Common myeloid progenitor, CD34-positive (primary cell): ENCODE measurements around the gene RPGRIP1L.

Experiments
- CTCF ChIA-PET: fragments of 350-600 bp; sonication (Branson Sonifier 250); formaldehyde crosslinking; loops from one replicate; lab custom pipeline; 2021; ENCODE audit warnings: antibody characterized with exemption; lab: Charles Lee
- POLR2A ChIA-PET: fragments of 350-600 bp; sonication (Branson Sonifier 250); formaldehyde crosslinking; loops from one replicate; lab custom pipeline; 2021; ENCODE audit warnings: antibody characterized with exemption; lab: Charles Lee
- DNase-seq, 3 donors: peaks; one replicate each; pipeline versions ENCODE4 v3.0.0 to v3.0.0-alpha.2; 2013
- H3K27ac ChIP-seq, 2 experiments: 1 replicate in 1 of 2; 2 replicates in 1 of 2; pipeline ENCODE4 v1.7.0; 2013; ENCODE audit warnings: inconsistent platforms in 2 of 2, low read length in 2 of 2, mild to moderate bottlenecking in 2 of 2, low read depth in 1 of 2, moderate library complexity in 1 of 2; ENCODE audit not compliant: severe bottlenecking in 2 of 2, insufficient read depth in 1 of 2, poor library complexity in 1 of 2
- H3K27me3 ChIP-seq, 5 experiments: replicated peaks in 2 of 5; 1 replicate in 3 of 5; 2 replicates in 2 of 5; pipeline versions ENCODE4 v1.6.1 to v1.7.0; 2013; ENCODE audit warnings: low read length in 4 of 5, mild to moderate bottlenecking in 2 of 5, moderate library complexity in 2 of 5, inconsistent platforms in 1 of 5; ENCODE audit not compliant: insufficient read depth in 5 of 5, control insufficient read depth in 4 of 5
- H3K36me3 ChIP-seq, 4 experiments: 1 replicate in 2 of 4; 2 replicates in 2 of 4; pipeline versions ENCODE4 v1.6.1 to v1.7.0; 2013; ENCODE audit warnings: low read length in 3 of 4, control low read depth in 1 of 4, mild to moderate bottlenecking in 1 of 4; ENCODE audit not compliant: control insufficient read depth in 4 of 4, insufficient read depth in 4 of 4
- H3K4me1 ChIP-seq, 4 experiments: 1 replicate in 3 of 4; 2 replicates in 1 of 4; pipeline versions ENCODE4 v1.6.1 to v1.7.1; 2013; ENCODE audit warnings: low read length in 3 of 4, mild to moderate bottlenecking in 3 of 4, control low read depth in 1 of 4, inconsistent platforms in 1 of 4, moderate library complexity in 1 of 4; ENCODE audit not compliant: control insufficient read depth in 4 of 4, insufficient read depth in 4 of 4; ENCODE audit errors: control extremely low read depth in 1 of 4
- H3K4me3 ChIP-seq, 7 experiments: 1 replicate in 4 of 7; 2 replicates in 3 of 7; pipeline versions ENCODE4 v1.5.1 to v1.7.0; 2013; ENCODE audit warnings: mild to moderate bottlenecking in 7 of 7, low read length in 6 of 7, moderate library complexity in 6 of 7, inconsistent platforms in 2 of 7, low read depth in 2 of 7, control low read depth in 1 of 7; ENCODE audit not compliant: insufficient read depth in 4 of 7, control insufficient read depth in 1 of 7; ENCODE audit errors: extremely low read depth in 1 of 7
- H3K9me3 ChIP-seq, 5 experiments: 1 replicate in 4 of 5; 2 replicates in 1 of 5; pipeline versions ENCODE4 v1.6.1 to v1.7.1; 2013; ENCODE audit warnings: low read length in 4 of 5, mild to moderate bottlenecking in 2 of 5, inconsistent platforms in 1 of 5, low read depth in 1 of 5, moderate library complexity in 1 of 5; ENCODE audit not compliant: control insufficient read depth in 4 of 5, insufficient read depth in 2 of 5; ENCODE audit errors: control extremely low read depth in 1 of 5
- WGBS: methylation state at CpG from one replicate; pipeline ENCODE4 v1.1.5; 2013; ENCODE audit not compliant: insufficient coverage; 5-methylcytosine and 5-hydroxymethylcytosine counted together

RPGRIP1L gene

DNA sequence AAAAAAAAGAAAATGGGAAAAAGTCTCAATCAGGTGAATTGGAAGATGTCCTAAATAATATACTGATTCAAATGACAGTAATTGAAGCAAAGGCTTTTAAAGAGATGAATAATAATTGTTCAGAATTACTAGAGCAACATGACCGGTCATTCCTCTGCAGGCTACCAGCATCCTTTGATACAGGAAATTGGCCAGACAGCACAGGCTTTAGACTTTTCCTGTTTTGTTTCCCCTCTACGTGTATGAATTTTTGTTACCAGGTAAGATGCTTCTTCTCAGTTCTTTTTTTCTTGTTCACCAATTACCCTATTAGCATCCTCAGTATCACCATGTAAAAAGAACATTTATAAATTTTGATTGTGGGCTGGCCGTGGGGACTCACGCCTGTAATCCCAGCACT, 77.5 kb downstream of the RPGRIP1L start:
- Histone ChIP-seq H3K4me1 (no peaks in the 10 kb centered on the region), H3K27me3 (no peaks in the 10 kb centered on the region), H3K27ac (no peak overlapping the region), H3K4me3 (no peak overlapping the region), H3K36me3 (peaks cover 0 to 3% (median 0%) of the 10 kb centered on the region in 4 experiments), H3K9me3 (no peaks in the 10 kb centered on the region)
- ChIA-PET POLR2A (no interaction called here), CTCF (no interaction called here)
- DNase-seq, result no peak
- 100% methylated on average over 3 of the region's 4 CpGs for WGBS

DNA sequence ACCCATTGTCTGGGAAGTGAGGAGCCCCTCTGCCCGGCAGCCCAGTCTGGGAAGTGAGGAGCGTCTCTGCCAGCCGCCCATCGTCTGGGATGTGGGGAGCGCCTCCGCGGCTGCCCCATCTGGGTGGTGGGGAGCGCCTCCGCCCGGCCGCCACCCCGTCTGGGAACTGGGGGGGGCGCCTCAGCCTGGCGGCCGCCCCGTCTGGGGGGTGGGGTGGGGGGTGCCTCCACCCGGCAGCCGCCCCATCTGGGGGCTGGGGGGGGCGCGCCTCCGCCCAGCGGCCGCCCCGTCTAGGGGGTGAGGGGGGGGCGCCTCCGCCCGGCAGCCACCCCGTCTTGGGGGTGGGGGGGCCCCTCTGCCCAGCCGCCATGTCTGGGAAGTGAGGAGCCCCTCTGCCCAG, 78.4 kb downstream of the RPGRIP1L start:
- no peak for DNase-seq
- whole genome bisulfite sequencing, result 100% methylated on average over 5 of the region's 29 CpGs
- Histone ChIP-seq H3K27ac (no peak overlapping the region), H3K4me1 (no peaks in the 10 kb centered on the region), H3K27me3 (no peaks in the 10 kb centered on the region), H3K36me3 (peaks cover 0 to 3% (median 0%) of the 10 kb centered on the region in 4 experiments), H3K9me3 (no peaks in the 10 kb centered on the region), H3K4me3 (no peak overlapping the region)
- CTCF ChIA-PET, result no interaction called here
- POLR2A ChIA-PET, result no interaction called here

DNA sequence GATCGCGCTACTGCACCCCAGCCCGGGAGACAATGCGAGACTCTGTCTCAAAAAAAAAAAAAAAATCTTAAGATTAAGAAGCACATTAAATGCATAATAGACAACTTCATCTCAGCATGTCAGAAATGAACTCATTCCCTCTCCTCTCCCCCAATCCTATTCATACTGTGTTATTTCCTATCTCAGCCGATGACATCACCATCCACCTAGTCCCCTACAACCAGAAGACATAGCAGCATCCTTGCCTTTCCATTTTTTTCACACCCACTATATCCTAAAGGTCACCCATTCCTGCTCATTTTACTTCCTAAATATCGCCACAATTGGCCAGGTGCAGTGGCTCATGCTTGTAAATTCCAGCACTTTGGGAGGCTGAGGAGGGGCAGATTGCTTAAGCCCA, 81.3 kb downstream of the RPGRIP1L start:
- H3K4me3 ChIP-seq, result no peak overlapping the region
- no peaks in the 10 kb centered on the region for H3K27me3 ChIP-seq
- no peak for DNase-seq
- no peaks in the 10 kb centered on the region for H3K36me3 ChIP-seq
- 100% methylated on average over 1 of the region's 6 CpGs for WGBS
- H3K4me1 ChIP-seq, result no peaks in the 10 kb centered on the region
- H3K27ac ChIP-seq, result no peak overlapping the region
- POLR2A ChIA-PET, result no interaction called here
- H3K9me3 ChIP-seq, result no peaks in the 10 kb centered on the region
- CTCF ChIA-PET, result no interaction called here

DNA sequence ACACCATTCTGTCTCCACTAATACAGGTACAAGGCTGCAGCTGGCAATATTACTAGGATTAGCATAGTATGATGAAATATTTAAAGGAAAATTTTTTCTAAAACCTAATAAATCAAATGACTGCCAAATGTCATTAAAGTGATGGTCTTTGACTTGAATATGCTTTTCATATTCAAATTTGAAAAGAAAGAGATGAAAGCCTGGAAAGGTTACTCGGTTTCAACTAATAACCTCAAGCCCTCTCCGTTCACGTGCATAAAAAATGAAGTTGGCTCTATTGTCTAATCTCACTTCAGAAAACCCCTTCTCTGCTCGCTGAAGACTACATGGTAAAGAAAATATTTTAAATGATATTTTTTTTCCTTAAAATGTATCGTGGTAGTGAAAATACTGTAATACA, 83.2 kb downstream of the RPGRIP1L start:
- DNase-seq, result no peak
- Histone ChIP-seq H3K4me1 (no peaks in the 10 kb centered on the region), H3K27me3 (no peaks in the 10 kb centered on the region), H3K27ac (no peak overlapping the region), H3K36me3 (no peaks in the 10 kb centered on the region), H3K4me3 (no peak overlapping the region), H3K9me3 (no peaks in the 10 kb centered on the region)
- ChIA-PET CTCF (no interaction called here), POLR2A (no interaction called here)
- WGBS, result 100% methylated on average over 2 of the region's 5 CpGs

DNA sequence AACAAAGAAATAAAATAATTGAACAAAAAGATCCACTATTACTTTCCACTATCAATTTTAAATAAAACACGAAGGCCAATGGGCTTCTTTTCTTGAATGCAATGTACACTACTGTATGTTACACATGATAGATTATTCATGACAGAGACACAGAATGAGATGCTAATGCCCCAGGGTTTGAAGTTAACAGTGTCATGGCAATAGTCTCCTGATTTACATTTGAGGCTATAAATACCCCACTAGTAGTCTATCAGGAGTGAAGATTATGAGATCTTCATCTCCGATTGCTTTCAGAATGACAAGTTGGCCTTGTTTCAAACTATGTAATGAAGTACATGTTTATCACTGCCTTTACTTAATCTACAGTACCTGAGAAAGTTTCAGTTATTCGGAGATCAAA, 84.4 kb downstream of the RPGRIP1L start:
- no peak for DNase-seq
- Histone ChIP-seq H3K36me3 (no peaks in the 10 kb centered on the region), H3K27me3 (no peaks in the 10 kb centered on the region), H3K4me1 (no peaks in the 10 kb centered on the region), H3K9me3 (no peaks in the 10 kb centered on the region), H3K4me3 (no peak overlapping the region), H3K27ac (no peak overlapping the region)
- WGBS, result 80% methylated on average over 1 of the region's 3 CpGs
- POLR2A ChIA-PET, result no interaction called here
- CTCF ChIA-PET, result no interaction called here

DNA sequence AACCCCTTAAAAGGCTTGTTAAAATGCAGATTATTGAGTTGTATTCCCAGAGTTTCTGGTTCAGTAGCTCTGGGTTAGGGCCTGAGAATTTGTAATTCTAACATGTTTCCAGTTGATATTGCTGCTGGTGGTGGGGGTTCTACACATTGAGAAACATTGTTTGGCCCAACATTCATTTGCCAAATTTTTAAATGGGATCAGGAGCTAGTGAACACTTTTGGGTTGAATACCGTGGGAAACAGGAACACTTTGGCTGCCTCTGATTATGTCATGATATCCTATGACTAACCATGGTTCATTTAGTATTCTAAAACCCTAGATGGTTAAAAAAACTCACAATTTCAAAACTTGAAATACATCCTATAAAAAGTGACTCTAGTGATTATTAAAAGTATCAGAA, 89.3 kb downstream of the RPGRIP1L start:
- POLR2A ChIA-PET, result no interaction called here
- H3K4me3 ChIP-seq, result no peak overlapping the region
- no peaks in the 10 kb centered on the region for H3K27me3 ChIP-seq
- no peak overlapping the region for H3K27ac ChIP-seq
- CTCF ChIA-PET, result no interaction called here
- no peaks in the 10 kb centered on the region for H3K36me3 ChIP-seq
- no peaks in the 10 kb centered on the region for H3K9me3 ChIP-seq
- no CpG with 5 or more reads among the region's 1 CpG for WGBS
- no peak for DNase-seq
- no peaks in the 10 kb centered on the region for H3K4me1 ChIP-seq

DNA sequence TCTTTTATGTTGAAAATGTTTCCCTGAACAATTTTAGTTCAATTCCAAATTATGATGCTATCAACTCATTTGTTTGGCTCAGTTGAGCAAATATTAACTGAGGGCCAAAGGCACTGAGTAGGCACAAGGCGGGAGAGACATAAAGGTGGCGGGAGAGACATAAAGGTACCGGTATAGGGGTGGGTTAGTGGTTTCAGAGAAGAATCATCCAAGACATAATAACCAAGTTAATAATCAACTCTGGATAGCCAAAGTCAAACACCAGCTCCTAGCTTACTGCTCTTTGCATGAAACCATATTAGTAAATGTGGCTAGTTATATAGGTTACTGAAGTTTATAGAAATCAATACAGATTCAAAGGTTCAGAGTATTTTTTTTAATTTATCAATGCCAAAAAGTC, 91.7 kb downstream of the RPGRIP1L start:
- H3K36me3 ChIP-seq, result no peaks in the 10 kb centered on the region
- H3K4me3 ChIP-seq, result no peak overlapping the region
- POLR2A ChIA-PET, result no interaction called here
- no peaks in the 10 kb centered on the region for H3K4me1 ChIP-seq
- no peak overlapping the region for H3K27ac ChIP-seq
- no CpG with 5 or more reads among the region's 3 CpGs for WGBS
- no peaks in the 10 kb centered on the region for H3K9me3 ChIP-seq
- CTCF ChIA-PET, result no interaction called here
- H3K27me3 ChIP-seq, result no peaks in the 10 kb centered on the region
- no peak for DNase-seq
